Thyroid gland (tissue), 4 donors: ENCODE data around the gene SLC14A1. TPM values are rescaled to one million over a fixed set of nuclear protein-coding genes. Genes with fewer than 3 reads are reported as not detected.

Experiments
- DNase-seq, 2 donors: peaks; one replicate each; pipeline ENCODE4 v3.0.0-alpha.2; 2019
- H3K27ac ChIP-seq, 3 donors: fragments of 200-600 bp; sonication (generic); 1 replicate in 2 of 3; 2 replicates in 1 of 3; pipeline ENCODE4 v1.5.1; 2016 to 2019; ENCODE audit warnings: mild to moderate bottlenecking in 1 of 3, moderate library complexity in 1 of 3
- H3K27me3 ChIP-seq: fragments of 200-600 bp; sonication (generic); one replicate; pipeline ENCODE4 v1.5.1; 2019
- H3K36me3 ChIP-seq, 2 donors: fragments of 200-600 bp; sonication (generic); one replicate each; pipeline ENCODE4 v1.5.1; 2016 to 2019
- H3K4me1 ChIP-seq, 2 donors: fragments of 200-600 bp; sonication (generic); one replicate each; pipeline ENCODE4 v1.5.1; 2017 to 2019
- H3K4me3 ChIP-seq, 3 donors: fragments of 200-600 bp; sonication (generic); replicated peaks in 1 of 3; 1 replicate in 2 of 3; 2 replicates in 1 of 3; pipeline ENCODE4 v1.5.1; 2016; ENCODE audit warnings: mild to moderate bottlenecking in 1 of 3
- H3K9me3 ChIP-seq: fragments of 200-600 bp; sonication (generic); one replicate; pipeline ENCODE4 v1.5.1; 2017
- POLR2A ChIP-seq, 2 donors: fragments of 450-650 bp; IDR thresholded peaks; one replicate each; pipeline ENCODE4 v1.6.1; 2017; ENCODE audit warnings: antibody characterized with exemption in 2 of 2, mild to moderate bottlenecking in 2 of 2, moderate library complexity in 1 of 2
- WGBS, 2 donors: methylation state at CpG; one replicate each; pipeline ENCODE4 v1.1.5; 2017; 5-methylcytosine and 5-hydroxymethylcytosine counted together
- intact Hi-C: fragments of 100-400 bp; cut with DNase I; formaldehyde crosslinking; loops from one replicate; pipeline ENCODE4 v1.15.1; 2023
- small RNA-seq: library from RNA; depleted of rRNA; stranded (forward); fragments of <200 nt; gene quantifications from one replicate; pipeline ENCODE3, GENCODE V24; 2016
- total RNA-seq, 4 donors: library from RNA; depleted of rRNA; stranded (reverse); fragments of >200 nt; gene quantifications; one replicate each; pipeline ENCODE4 v1.2.3, GENCODE V29; 2016
- TF ChIP-seq, protein P1 (sequence below), 6 experiments: fragments of 200-600 bp in 3 of 6; fragments of 450-650 bp in 3 of 6; sonication (generic) in 3 of 6; IDR thresholded peaks; one replicate each; pipeline ENCODE4 v1.5.1; 2016 to 2019; ENCODE audit warnings: antibody characterized with exemption in 6 of 6, mild to moderate bottlenecking in 2 of 6, inconsistent platforms in 1 of 6, moderate library complexity in 1 of 6

Gene SLC14A1
- total RNA-seq, 4 donors from 2014 or later = 6.2 to 22.9 (median 15.7) TPM

GRCh38 chr18:45801416-45802004 is 77.5 kb downstream of the SLC14A1 start:
- no peak for DNase-seq
- Histone ChIP-seq H3K9me3 (no peaks in the 10 kb centered on the region), H3K4me1 (no peaks in the 10 kb centered on the region), H3K4me3 (no peak overlapping the region), H3K27ac (no peak overlapping the region), H3K36me3 (no peaks in the 10 kb centered on the region), H3K27me3 (no peaks in the 10 kb centered on the region)
- TF ChIP-seq, protein P1, sequence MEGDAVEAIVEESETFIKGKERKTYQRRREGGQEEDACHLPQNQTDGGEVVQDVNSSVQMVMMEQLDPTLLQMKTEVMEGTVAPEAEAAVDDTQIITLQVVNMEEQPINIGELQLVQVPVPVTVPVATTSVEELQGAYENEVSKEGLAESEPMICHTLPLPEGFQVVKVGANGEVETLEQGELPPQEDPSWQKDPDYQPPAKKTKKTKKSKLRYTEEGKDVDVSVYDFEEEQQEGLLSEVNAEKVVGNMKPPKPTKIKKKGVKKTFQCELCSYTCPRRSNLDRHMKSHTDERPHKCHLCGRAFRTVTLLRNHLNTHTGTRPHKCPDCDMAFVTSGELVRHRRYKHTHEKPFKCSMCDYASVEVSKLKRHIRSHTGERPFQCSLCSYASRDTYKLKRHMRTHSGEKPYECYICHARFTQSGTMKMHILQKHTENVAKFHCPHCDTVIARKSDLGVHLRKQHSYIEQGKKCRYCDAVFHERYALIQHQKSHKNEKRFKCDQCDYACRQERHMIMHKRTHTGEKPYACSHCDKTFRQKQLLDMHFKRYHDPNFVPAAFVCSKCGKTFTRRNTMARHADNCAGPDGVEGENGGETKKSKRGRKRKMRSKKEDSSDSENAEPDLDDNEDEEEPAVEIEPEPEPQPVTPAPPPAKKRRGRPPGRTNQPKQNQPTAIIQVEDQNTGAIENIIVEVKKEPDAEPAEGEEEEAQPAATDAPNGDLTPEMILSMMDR (IDR thresholded peaks at IDR 0.05) = no peak
- no peak for TF ChIP-seq POLR2A (IDR thresholded peaks at IDR 0.05)
- 100% methylated on average over 1 of the region's 1 CpG for WGBS, 2 donors
- intact Hi-C loops = no loop called here

Small RNA genes within 50 kb of the gene (small RNA-seq; reads per million reads assigned to genes)
- gene AC087685.1 = not detected

Other genes with a start within 250 kb of the SLC14A1 start
- gene SLC14A2, start 108.7 kb upstream of the SLC14A1 start, total RNA-seq = 1 to 10 TPM in 2 of 4 donors, under 1 TPM in 1, not detected in 1; 0.78 to 2.1 (median 2.1) TPM
- 1 to 10 TPM in 1 of 4 donors, under 1 TPM in 2, not detected in 1; 0.33 to 4.0 (median 0.54) TPM for gene SIGLEC15, start 101.5 kb downstream of the SLC14A1 start, total RNA-seq
- 100 to 1,000 TPM in 1 of 4 donors, 10 to 100 TPM in 3; 39.1 to 105 (median 59.0) TPM for gene EPG5, start 243.1 kb downstream of the SLC14A1 start, total RNA-seq